ENCODE measurements around the gene ARFGEF3.
A peak's percentile ranks its signal among the peaks of the same experiment; 100 is the strongest.
"Not testable (repeated sequence)": the region's sequence is repeated elsewhere in the genome, so short reads cannot be mapped to it uniquely, and the experiment has no call there.

Gene ARFGEF3

DNA sequence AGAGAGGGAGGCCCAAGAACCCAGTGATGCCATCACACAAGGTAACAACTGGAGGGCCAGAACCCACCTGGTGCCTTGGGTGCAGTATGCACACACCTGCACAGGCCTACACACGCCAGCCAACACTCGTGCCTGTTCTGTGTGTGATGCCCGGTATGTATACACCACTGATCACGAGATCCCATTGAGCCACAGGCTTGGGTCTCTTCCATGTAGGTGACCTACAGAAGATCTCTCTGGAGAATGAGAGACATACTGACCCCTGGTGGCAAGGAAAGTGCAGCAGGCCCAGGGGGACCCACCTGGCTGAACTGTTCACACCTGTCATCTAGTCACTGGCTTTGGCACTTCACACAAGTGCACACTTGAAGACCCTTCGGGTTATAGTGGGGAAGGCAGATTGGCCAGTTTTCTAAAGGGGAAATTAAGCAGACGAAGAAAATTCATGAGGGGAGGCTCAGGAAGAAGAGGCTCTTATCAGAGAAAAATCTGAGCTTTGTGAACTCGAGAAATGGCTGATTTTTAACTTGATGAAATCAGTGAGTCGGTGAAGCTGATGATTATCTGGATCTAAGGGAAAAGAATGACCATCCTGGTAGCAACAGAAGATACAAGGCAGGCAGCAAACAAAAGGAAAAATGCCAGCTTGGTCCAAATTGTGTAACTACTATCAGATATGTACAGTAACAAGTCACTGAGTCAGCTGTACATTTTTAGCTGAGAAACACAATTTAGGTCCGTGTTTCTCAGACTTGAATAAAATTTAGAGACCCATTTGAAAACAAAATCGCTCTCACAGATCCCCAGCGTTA lies 125.6 kb downstream of the ARFGEF3 start:
- peak; percentile 8 to 26 for DNase-seq

DNA sequence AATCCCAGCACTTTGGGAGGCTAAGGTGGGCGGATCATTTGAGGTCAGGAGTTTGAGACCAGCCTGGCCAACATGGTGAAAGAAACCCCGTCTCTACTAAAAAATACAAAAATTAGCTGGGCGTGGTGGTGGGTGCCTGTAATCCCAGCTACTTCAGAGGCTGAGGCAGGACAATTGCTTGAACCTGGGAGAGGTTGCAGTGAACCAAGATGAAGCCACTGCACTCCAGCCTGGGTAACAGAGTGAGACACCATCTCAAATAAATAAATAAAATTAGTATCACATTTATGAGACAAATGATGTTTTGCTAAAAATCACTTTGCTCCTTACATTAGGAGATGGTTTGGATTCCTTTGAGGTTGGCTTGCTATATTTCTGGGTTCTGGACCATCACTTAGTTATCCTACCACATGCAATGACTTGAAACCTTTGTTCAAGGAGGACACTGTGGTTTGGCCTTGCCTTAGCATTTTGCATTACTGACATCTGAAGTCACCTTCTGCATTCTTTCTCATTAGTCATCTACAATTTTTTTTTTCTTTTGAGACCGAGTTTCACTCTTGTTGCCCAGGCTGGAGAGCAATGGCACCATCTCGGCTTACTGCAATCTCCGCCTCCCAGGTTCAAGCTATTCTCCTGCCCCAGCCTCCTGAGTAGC lies 126.8 kb downstream of the ARFGEF3 start:
- not testable (repeated sequence) for DNase-seq

DNA sequence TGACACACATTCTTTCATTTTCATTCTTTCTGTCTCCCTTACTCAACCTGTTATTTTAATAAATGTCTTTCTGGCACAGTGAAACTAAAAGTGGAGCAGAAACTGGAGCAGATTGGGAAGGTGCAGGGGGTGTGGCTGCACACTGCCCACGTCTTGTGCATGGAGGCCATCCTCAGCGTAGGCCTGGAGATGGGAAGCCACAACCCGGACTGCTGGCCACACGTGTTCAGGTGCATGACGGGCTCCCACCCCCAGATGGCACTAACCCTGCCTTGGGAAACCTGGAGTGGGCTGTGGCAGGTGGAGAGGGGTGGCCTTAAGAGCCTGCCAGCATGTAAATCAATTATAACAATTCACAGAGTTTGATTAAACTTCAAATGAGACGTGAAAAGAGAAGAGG lies 128.0 kb downstream of the ARFGEF3 start:
- no peak for DNase-seq

DNA sequence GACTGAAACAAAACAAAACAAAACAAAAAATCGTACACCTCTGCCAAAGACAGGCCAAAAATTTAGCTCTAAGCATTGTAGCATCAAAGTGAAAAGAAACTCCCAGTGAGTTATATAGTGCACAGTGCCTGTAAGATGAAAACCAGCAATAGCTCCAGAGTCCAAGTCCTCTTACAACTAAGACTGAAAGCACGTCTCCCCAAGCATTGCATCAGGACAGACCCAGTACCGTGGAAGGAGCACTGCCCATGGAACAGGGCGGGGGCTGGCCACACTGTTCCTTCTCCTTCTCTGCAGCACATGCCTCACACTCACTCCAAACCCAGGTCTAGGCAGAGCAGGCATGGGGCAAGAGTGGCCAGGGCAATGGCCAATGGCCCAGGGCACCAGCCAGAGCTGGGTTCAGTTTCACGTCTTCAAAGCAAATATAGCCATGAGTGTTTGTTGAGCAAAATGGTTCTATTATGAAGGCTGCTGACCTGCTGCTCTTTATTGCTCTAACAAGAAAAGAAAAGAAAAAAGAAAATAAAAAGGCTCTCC lies 128.8 kb downstream of the ARFGEF3 start:
- no peak for DNase-seq

DNA sequence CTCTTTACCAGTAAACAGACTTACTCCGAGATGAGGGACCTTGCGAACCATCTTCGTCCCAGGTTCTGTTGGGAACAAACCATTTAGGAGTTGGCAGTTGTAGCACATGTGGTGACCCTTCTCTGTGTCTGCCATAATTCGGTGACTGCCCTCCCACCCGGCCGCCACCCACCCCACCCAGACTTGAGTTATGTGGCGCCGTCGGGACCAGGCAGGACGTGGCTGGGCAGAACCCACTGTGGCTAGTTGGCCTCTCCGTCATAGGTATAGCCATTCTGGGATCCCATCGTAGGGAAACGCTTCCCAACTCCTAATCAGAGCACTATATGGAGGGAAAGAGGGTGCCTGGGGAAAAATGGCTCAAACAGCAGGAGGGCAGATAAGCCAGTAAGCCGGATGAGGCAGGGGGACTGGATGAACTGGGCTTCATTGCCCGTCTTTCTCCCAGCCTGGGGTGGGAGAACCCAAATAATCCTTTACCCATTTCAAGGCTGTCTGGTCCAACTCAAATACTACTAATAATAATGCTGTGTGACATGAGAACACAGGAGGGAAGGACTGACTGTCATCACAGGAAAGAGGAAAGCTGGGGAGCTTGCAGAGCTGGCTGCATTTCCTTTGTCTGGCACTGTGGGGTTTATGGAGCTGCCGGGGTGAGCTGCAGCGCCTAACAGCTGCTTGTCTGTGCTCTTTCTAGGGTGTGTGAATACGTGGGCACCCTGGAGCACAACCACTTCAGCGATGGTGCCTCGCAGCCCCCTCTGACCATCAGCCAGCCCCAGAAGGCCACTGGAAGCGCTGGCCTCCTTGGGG lies 129.5 kb downstream of the ARFGEF3 start:
- no peak for DNase-seq

DNA sequence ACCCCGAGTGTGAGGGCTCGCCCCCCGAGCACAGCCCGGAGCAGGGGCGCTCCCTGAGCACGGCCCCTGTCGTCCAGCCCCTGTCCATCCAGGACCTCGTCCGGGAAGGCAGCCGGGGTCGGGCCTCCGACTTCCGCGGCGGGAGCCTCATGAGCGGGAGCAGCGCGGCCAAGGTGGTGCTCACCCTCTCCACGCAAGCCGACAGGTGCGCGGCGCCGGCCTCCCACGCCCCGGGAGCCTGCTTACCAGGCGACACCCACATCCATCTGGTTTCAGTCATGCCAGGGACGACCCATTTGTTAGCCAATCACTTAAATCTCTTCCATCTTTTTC lies 130.1 kb downstream of the ARFGEF3 start:
- no peak for DNase-seq

- DNase-seq, result no peak
Observed at GRCh38 chr6:138292482-138292881, 130.7 kb downstream of the ARFGEF3 start.

DNA sequence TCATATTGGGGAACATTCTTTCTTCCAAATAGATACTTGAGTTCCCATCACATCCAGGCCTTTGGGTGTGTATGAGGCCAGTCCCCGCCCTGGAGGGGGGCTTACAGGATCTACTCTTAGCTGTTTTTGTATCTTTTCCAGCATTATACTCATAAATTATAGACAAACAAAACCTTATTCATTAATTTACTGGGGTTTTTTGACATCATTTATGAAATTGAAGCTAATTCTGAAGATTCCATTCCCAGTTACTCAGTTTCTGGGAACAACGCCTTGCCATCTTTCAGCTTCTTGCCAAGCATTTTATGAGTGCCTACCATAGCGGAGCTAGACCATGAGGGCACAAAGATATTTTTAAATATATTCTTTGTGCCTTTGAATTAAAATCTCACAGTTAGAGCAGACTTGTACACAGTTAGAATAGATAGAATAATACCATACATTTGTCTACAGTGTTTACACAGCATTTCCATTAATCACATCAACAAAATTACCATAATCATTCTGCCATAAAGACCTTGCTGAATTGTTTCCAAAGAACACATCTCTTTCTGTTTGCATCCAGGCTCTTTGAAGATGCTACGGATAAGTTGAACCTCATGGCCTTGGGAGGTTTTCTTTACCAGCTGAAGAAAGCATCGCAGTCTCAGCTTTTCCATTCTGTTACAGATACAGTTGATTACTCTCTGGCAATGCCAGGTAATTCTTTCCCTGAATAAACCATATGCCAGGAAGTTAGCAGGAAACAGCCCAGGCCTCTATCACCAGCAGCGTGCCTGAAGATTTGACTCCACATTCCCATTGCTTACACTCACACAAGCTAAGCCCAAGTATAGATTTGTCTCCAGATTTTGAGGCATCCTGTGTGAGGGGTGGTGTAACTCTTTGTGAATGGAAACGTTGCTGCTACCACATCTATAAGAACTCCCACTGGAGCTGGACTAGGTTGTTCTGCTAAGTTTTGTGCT lies 132.0 kb downstream of the ARFGEF3 start:
- no peak for DNase-seq

GRCh38 chr6:138296381-138296780 lies 134.6 kb downstream of the ARFGEF3 start:
- no peak for DNase-seq

DNA sequence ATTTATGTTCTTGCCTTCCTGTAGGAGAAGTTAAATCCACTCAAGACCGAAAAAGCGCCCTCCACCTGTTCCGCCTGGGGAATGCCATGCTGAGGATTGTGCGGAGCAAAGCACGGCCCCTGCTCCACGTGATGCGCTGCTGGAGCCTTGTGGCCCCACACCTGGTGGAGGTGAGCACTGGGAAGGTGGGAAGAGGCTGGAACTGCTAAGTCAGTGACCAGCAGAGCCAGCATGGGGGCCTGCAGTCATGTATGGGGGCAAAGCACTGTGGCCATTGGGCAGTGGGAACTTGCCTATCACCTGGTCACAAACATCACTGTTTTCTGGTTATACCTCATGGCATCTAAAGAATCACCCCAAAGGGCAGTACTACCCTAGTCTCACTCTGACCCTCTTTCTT lies 135.0 kb downstream of the ARFGEF3 start:
- DNase-seq, result no peak

- DNase-seq, result no peak
Observed at GRCh38 chr6:138297761-138298298, 136.1 kb downstream of the ARFGEF3 start.

DNA sequence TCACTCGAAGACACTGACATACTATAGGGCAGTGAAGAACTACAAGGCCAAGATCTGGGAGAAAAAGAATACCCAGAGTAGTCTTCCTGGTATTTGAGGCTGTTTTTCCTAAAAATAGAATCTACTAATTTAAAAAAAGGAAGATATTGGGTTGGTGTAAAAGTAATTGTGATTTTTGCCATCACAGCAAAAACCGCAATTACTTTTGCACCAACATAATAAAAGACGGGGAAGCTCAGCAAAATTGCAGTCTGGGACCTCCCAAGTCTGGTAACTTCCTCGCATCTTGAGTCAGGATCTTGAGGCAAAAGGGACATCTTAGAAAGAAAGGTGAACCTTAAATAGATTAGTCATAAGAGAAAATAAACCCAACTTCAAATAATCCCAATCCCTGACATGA lies 138.7 kb downstream of the ARFGEF3 start:
- DNase-seq, result no peak

- no peak for DNase-seq
Observed at GRCh38 chr6:138302554-138302953, 140.8 kb downstream of the ARFGEF3 start.

GRCh38 chr6:138307352-138307751 lies 145.6 kb downstream of the ARFGEF3 start:
- DNase-seq, result no peak

DNA sequence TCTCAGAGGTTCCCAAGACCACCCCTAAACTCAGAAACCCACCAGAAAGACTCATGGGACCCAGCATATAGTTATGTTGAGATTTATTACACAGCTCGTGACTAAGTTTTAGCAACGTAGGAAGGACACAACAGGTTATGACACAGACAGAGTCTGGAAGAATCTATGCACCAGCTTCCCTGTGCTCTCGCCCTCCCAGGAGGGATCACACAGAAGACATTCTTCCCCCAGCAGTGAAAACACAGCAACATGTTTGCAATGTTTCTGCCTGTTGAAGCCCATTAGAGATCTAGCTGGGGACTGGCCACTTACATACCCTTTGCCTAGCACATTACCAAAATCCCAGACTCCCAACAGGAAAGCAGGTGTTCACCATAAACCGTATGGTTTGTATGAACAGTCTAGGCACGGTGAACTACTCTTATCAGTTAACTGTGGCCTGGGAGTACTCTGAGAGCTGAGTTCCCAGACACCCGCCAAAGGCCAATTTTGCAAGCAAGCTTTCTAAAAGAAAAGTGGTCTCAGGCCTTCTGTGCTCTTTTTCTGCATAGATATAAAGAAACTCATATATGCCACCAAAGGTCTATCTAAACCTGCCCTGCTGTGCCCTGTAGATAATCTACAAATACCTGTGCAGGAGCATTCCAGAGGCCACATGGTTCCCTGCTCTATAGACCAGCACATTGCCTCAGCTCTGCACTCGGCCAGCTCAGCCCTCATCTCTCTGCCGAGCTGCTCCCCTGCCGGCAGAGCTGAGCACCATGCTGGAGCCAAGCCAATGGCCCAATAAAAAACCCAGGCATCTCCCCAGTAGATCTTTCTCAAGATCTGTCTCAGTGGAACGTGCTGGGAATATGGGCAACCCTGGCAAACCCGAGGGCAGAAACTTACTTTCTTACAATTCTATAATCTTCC lies 146.3 kb downstream of the ARFGEF3 start:
- no peak for DNase-seq

DNA sequence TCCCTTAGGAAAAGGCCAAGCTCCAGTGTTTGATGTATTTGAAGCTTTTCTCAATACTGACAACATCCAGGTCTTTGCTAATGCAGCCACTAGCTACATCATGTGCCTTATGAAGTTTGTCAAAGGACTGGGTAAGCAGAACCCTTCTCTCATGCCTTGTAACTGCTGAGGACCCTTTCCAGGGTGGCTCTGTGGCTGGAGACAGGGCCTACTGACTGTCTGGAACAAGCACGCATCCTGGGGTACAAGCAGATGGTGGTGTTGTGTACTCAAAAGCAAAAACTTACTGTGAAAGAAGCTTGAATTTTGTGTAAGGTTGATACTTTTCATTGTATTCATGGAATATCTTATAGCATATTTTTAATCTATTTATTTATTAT lies 147.0 kb downstream of the ARFGEF3 start:
- DNase-seq, result no peak

- DNase-seq, result no peak
Observed at GRCh38 chr6:138309695-138310094, 148.0 kb downstream of the ARFGEF3 start.

GRCh38 chr6:138310294-138310693 lies 148.6 kb downstream of the ARFGEF3 start:
- no peak for DNase-seq

GRCh38 chr6:138310821-138311220 lies 149.1 kb downstream of the ARFGEF3 start:
- DNase-seq, result no peak

- no peak for DNase-seq
Observed at GRCh38 chr6:138311268-138311667, 149.5 kb downstream of the ARFGEF3 start.
